Measurements from ENCODE around the gene UTP14A. TPM values are rescaled to one million over a fixed set of nuclear protein-coding genes. Genes with fewer than 3 reads are reported as not detected.

UTP14A gene
- total and polyA plus RNA-seq, 10 donors = 11.2 to 17.3 (median 13.5) TPM

DNA sequence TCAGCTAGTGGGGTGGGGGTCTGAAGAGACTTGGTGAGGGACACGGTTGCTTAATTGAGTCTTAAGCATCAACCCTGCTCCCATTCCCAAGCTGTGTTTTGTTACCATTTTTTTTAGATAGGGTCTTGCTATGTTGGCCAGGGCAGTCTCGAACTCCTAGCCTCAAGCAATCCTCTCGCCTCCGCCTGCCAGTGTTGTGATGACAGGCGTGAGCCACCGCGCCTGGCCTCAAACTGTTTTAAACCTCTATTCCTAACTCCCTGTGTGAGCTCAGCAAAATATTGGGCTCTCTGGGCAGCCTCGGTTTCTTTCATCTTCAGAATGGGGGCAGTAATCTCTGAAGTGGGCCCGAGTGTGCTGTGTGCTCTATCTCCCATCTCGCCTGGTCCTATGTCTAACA, 50.2 kb downstream of the UTP14A start:
- no peak overlapping the region for H3K27ac ChIP-seq
- DNase-seq = no peak
- no peak overlapping the region for H3K4me3 ChIP-seq
- H3K9me3 ChIP-seq = no peaks in the 10 kb centered on the region
- TF ChIP-seq, protein P1, sequence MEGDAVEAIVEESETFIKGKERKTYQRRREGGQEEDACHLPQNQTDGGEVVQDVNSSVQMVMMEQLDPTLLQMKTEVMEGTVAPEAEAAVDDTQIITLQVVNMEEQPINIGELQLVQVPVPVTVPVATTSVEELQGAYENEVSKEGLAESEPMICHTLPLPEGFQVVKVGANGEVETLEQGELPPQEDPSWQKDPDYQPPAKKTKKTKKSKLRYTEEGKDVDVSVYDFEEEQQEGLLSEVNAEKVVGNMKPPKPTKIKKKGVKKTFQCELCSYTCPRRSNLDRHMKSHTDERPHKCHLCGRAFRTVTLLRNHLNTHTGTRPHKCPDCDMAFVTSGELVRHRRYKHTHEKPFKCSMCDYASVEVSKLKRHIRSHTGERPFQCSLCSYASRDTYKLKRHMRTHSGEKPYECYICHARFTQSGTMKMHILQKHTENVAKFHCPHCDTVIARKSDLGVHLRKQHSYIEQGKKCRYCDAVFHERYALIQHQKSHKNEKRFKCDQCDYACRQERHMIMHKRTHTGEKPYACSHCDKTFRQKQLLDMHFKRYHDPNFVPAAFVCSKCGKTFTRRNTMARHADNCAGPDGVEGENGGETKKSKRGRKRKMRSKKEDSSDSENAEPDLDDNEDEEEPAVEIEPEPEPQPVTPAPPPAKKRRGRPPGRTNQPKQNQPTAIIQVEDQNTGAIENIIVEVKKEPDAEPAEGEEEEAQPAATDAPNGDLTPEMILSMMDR (IDR thresholded peaks at IDR 0.05 in 8 of 11, conservative IDR thresholded peaks at IDR 0.05 in 3 of 11) = no peak
- TF ChIP-seq POLR2A (IDR thresholded peaks at IDR 0.05) = no peak
- no peak for TF ChIP-seq POLR2AphosphoS5 (IDR thresholded peaks at IDR 0.05)
- 84 to 93% (median 90%) methylated on average over 10 of the region's 10 CpGs for WGBS, 5 donors
- intact Hi-C loops (cut with DNase I; ENCODE audit: low total_unique reads) = no loop called here
- H3K4me1 ChIP-seq = peaks cover 0 to 36% (median 11%) of the 10 kb centered on the region in 6 donors
- H3K27me3 ChIP-seq (replicated peaks in 1 of 7) = peaks cover 0 to 4% (median 0%) of the 10 kb centered on the region in 7 donors
- no peaks in the 10 kb centered on the region for H3K36me3 ChIP-seq

DNA sequence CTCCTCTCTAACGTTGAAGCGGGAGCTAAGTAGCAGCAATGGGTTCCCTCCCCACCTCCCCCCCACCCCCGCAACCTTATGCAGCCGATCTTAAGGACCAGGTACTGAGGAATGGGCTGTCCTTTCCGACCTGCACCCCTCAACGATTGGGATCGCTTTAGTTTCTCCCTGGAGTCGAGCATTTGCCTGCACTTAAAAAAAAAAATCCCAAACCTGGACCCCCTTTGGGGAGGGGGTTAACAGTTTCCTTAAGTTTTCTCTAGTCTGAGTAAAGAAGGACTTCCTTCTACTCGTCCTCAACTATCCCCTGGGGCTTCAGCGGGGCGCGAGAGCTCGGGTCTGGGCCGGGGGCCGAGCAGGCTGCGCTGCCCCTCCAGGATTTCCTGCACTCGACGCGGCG, 50.8 kb downstream of the UTP14A start:
- Histone ChIP-seq H3K27me3 (replicated peaks in 1 of 7) (peaks cover 0 to 4% (median 0%) of the 10 kb centered on the region in 7 donors), H3K36me3 (no peaks in the 10 kb centered on the region), H3K27ac (peak overlapping the region in 7 of 8 donors; percentile 78 to 89 (median 84)), H3K4me3 (peak overlapping the region in 7 of 8 donors; percentile 0 to 66 (median 36)), H3K9me3 (no peaks in the 10 kb centered on the region), H3K4me1 (peaks cover 0 to 42% (median 13%) of the 10 kb centered on the region in 6 donors)
- intact Hi-C loops (cut with DNase I; ENCODE audit: low total_unique reads) = no loop called here
- 12 to 59% (median 35%) methylated on average over 5 to 20 of the region's 20 CpGs for WGBS, 5 donors
- TF ChIP-seq POLR2A (IDR thresholded peaks at IDR 0.05) (no peak), POLR2AphosphoS5 (IDR thresholded peaks at IDR 0.05) (no peak)
- TF ChIP-seq, protein P1 (IDR thresholded peaks at IDR 0.05 in 8 of 11, conservative IDR thresholded peaks at IDR 0.05 in 3 of 11) = no peak
- DNase-seq = no peak

DNA sequence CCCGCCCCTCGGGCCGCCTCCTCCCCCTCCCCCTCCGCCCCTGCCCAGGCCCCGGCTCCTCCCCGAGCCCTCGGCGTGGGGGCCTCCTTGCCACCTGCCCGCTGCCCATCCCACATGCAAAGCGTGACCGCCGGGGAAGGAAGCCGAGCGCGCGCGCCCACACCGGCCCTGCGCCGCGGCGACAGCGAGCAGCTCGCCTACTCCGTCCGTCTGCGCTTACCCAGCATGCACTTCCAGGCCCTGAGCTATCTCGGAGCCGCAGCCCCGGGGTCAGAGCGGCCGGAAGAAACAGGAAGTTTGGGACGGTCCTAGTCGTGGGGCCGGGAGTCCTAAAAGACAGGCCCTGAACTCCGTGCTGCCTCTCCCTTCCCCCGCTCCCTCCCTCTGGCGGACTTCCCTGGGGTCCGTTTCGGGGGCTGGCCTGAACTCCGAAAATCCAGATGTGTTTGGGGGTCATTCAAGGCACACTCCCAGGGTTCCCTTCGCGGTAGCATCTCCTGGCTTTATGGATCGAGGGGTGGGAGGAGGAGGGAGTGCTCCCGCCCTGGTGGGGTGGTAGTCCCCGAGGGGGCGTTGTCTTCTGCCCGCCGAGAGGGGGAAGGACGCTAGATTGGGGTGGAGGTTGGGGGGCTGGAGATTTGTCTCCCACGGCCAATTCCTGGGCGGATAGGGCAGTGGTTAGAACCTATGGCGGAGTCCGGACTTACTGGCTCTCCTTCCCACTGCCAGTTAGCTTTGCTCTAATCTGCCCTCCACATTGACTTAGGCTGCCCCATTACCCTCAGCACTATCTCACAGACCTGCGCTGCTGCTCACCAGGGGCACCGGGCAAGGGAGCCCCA, 51.5 kb downstream of the UTP14A start:
- intact Hi-C loops (cut with DNase I; ENCODE audit: low total_unique reads) = no loop called here
- H3K27ac ChIP-seq = peak overlapping the region; percentile 42 to 89 (median 84)
- WGBS, 5 donors = 7 to 36% (median 32%) methylated on average over 6 to 55 of the region's 56 CpGs
- H3K27me3 ChIP-seq (replicated peaks in 1 of 7) = peaks cover 0 to 4% (median 0%) of the 10 kb centered on the region in 7 donors
- no peaks in the 10 kb centered on the region for H3K9me3 ChIP-seq
- peak overlapping the region in 7 of 8 donors; percentile 0 to 66 (median 36) for H3K4me3 ChIP-seq
- TF ChIP-seq, protein P1 (IDR thresholded peaks at IDR 0.05 in 8 of 11, conservative IDR thresholded peaks at IDR 0.05 in 3 of 11) = no peak
- TF ChIP-seq POLR2AphosphoS5 (IDR thresholded peaks at IDR 0.05) (peak; percentile 84 to 87 (median 87)), POLR2A (IDR thresholded peaks at IDR 0.05) (no peak)
- DNase-seq = peak; percentile 95
- peaks cover 0 to 41% (median 13%) of the 10 kb centered on the region in 6 donors for H3K4me1 ChIP-seq
- no peaks in the 10 kb centered on the region for H3K36me3 ChIP-seq

DNA sequence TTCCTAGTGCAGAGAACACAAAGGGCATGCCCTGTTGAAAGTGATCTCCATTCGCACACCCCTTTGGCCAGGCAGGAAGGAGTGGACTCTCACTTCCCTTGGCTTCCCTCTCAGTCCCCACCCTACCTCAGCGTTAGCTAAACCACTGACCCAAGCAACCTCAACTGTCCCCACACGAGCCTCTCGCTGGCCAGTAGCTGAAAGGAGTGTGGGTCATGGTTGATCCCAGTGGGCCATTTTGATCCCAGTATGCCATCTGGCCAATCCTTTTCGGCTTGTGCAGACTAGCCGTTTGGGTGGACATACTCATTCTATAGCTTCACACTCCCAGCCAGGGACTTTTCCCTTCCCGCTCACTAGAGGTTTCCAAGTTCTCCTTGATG, 52.1 kb downstream of the UTP14A start:
- Histone ChIP-seq H3K27ac (peak overlapping the region; percentile 42 to 89 (median 84)), H3K4me1 (peaks cover 0 to 37% (median 13%) of the 10 kb centered on the region in 6 donors), H3K9me3 (no peaks in the 10 kb centered on the region), H3K27me3 (replicated peaks in 1 of 7) (peaks cover 0 to 4% (median 0%) of the 10 kb centered on the region in 7 donors), H3K4me3 (peak overlapping the region in 2 of 8 donors; percentile 35 to 66), H3K36me3 (no peaks in the 10 kb centered on the region)
- DNase-seq = no peak
- WGBS, 5 donors = 64 to 74% (median 72%) methylated on average over 7 of the region's 7 CpGs
- TF ChIP-seq, protein P1 (IDR thresholded peaks at IDR 0.05 in 8 of 11, conservative IDR thresholded peaks at IDR 0.05 in 3 of 11) = no peak
- TF ChIP-seq POLR2AphosphoS5 (IDR thresholded peaks at IDR 0.05) (no peak), POLR2A (IDR thresholded peaks at IDR 0.05) (no peak)
- intact Hi-C loops (cut with DNase I; ENCODE audit: low total_unique reads) = no loop called here
